NCI-H1930 (cell line): ENCODE data around the gene ASPHD2.

Experiments
- DNase-seq, 2 experiments: peaks; one replicate each; lab custom pipeline; 2025; lab: John Stamatoyannopoulos, UW

Gene ASPHD2

GRCh38 chr22:26476705-26477340 lies 47.8 kb downstream of the ASPHD2 start:
- DNase-seq = no peak

- DNase-seq = no peak
Observed at GRCh38 chr22:26477341-26477731, 48.3 kb downstream of the ASPHD2 start.

- DNase-seq = no peak
Observed at GRCh38 chr22:26479043-26479791, 50.2 kb downstream of the ASPHD2 start.

- DNase-seq = no peak
Observed at GRCh38 chr22:26479792-26480610, 50.9 kb downstream of the ASPHD2 start.

- DNase-seq = no peak
Observed at GRCh38 chr22:26480611-26480932, 51.5 kb downstream of the ASPHD2 start.

GRCh38 chr22:26481112-26481693 lies 52.1 kb downstream of the ASPHD2 start:
- no peak for DNase-seq

GRCh38 chr22:26481694-26482093 lies 52.6 kb downstream of the ASPHD2 start:
- DNase-seq = no peak

GRCh38 chr22:26482161-26482560 lies 53.1 kb downstream of the ASPHD2 start:
- no peak for DNase-seq

- DNase-seq = no peak
Observed at GRCh38 chr22:26483043-26483438, 54.0 kb downstream of the ASPHD2 start.

- peak; percentile 73 to 90 for DNase-seq
Observed at GRCh38 chr22:26483439-26484359, 54.6 kb downstream of the ASPHD2 start, which contains the start of the genes HPS4 and SRRD. Gene HPS4 (minus strand): TSS chr22:26483783. CDS start chr22:26481762, 2,021 bp downstream. Gene SRRD (plus strand): TSS chr22:26483877. CDS start chr22:26483891, 14 bp downstream.

- DNase-seq = no peak
Observed at GRCh38 chr22:26484360-26484706, 55.3 kb downstream of the ASPHD2 start.

- no peak for DNase-seq
Observed at GRCh38 chr22:26485013-26485412, 56.0 kb downstream of the ASPHD2 start.

- DNase-seq = no peak
Observed at GRCh38 chr22:26485806-26486390, 56.8 kb downstream of the ASPHD2 start.

GRCh38 chr22:26486394-26486793 lies 57.3 kb downstream of the ASPHD2 start:
- DNase-seq = no peak

GRCh38 chr22:26487996-26488395 lies 58.9 kb downstream of the ASPHD2 start:
- DNase-seq = no peak

GRCh38 chr22:26489447-26490036 lies 60.5 kb downstream of the ASPHD2 start:
- no peak for DNase-seq

- DNase-seq = no peak
Observed at GRCh38 chr22:26492220-26492619, 63.2 kb downstream of the ASPHD2 start.

- DNase-seq = no peak
Observed at GRCh38 chr22:26494506-26494905, 65.4 kb downstream of the ASPHD2 start.
